Measurements from ENCODE around the gene PLEKHA8.
"Not testable (repeated sequence)": the region's sequence is repeated elsewhere in the genome, so short reads cannot be mapped to it uniquely, and the experiment has no call there.

The PLEKHA8 gene

GRCh38 chr7:30087371-30087770 is 59.2 kb downstream of the PLEKHA8 start:
- H3K4me1 ChIP-seq (ENCODE audit: insufficient read depth, low read length), result no peaks in the 10 kb centered on the region
- H3K36me3 ChIP-seq (ENCODE audit: insufficient read depth, low read length), result peaks cover 2% of the 10 kb centered on the region; the same call in 1 of the 2 replicates
- no peaks in the 10 kb centered on the region for H3K9me3 ChIP-seq (ENCODE audit: control insufficient read depth, insufficient read depth, low read length)

GRCh38 chr7:30088362-30088761 is 60.1 kb downstream of the PLEKHA8 start:
- Histone ChIP-seq H3K9me3 (ENCODE audit: control insufficient read depth, insufficient read depth, low read length) (no peaks in the 10 kb centered on the region), H3K36me3 (ENCODE audit: insufficient read depth, low read length) (peaks cover 2% of the 10 kb centered on the region; the same call in 1 of the 2 replicates), H3K4me1 (ENCODE audit: insufficient read depth, low read length) (no peaks in the 10 kb centered on the region), H3K9ac (ENCODE audit: low read depth, low read length) (no peak overlapping the region)

More at GRCh38 chr7:30087371-30087770, 59.2 kb downstream of the PLEKHA8 start:
- H3K9ac ChIP-seq (ENCODE audit: low read depth, low read length), result no peak overlapping the region

- Histone ChIP-seq H3K36me3 (ENCODE audit: insufficient read depth, low read length) (peaks cover 2% of the 10 kb centered on the region; the same call in 1 of the 2 replicates), H3K9ac (ENCODE audit: low read depth, low read length) (no peak overlapping the region), H3K9me3 (ENCODE audit: control insufficient read depth, insufficient read depth, low read length) (no peaks in the 10 kb centered on the region), H3K4me1 (ENCODE audit: insufficient read depth, low read length) (no peaks in the 10 kb centered on the region)
These were observed 61.9 kb downstream of the PLEKHA8 start for GRCh38 chr7:30090111-30090510.

GRCh38 chr7:30091491-30091912 is 63.3 kb downstream of the PLEKHA8 start:
- H3K4me1 ChIP-seq (ENCODE audit: insufficient read depth, low read length), result no peaks in the 10 kb centered on the region
- H3K9me3 ChIP-seq (ENCODE audit: control insufficient read depth, insufficient read depth, low read length), result no peaks in the 10 kb centered on the region
- H3K9ac ChIP-seq (ENCODE audit: low read depth, low read length), result no peak overlapping the region
- no peaks in the 10 kb centered on the region; the same call in 1 of the 2 replicates for H3K36me3 ChIP-seq (ENCODE audit: insufficient read depth, low read length)

GRCh38 chr7:30091987-30092386 is 63.8 kb downstream of the PLEKHA8 start:
- Histone ChIP-seq H3K9ac (ENCODE audit: low read depth, low read length) (no peak overlapping the region), H3K9me3 (ENCODE audit: control insufficient read depth, insufficient read depth, low read length) (no peaks in the 10 kb centered on the region)

GRCh38 chr7:30093420-30093952 is 65.3 kb downstream of the PLEKHA8 start:
- Histone ChIP-seq H3K4me1 (ENCODE audit: insufficient read depth, low read length) (no peaks in the 10 kb centered on the region), H3K9me3 (ENCODE audit: control insufficient read depth, insufficient read depth, low read length) (no peaks in the 10 kb centered on the region), H3K36me3 (ENCODE audit: insufficient read depth, low read length) (no peaks in the 10 kb centered on the region), H3K9ac (ENCODE audit: low read depth, low read length) (no peak overlapping the region)

More at GRCh38 chr7:30091987-30092386, 63.8 kb downstream of the PLEKHA8 start:
- H3K36me3 ChIP-seq (ENCODE audit: insufficient read depth, low read length), result no peaks in the 10 kb centered on the region
- no peaks in the 10 kb centered on the region for H3K4me1 ChIP-seq (ENCODE audit: insufficient read depth, low read length)

GRCh38 chr7:30098599-30098998 is 70.4 kb downstream of the PLEKHA8 start:
- H3K9me3 ChIP-seq (ENCODE audit: control insufficient read depth, insufficient read depth, low read length); H3K4me1 ChIP-seq (ENCODE audit: insufficient read depth, low read length); H3K36me3 ChIP-seq (ENCODE audit: insufficient read depth, low read length); H3K9ac ChIP-seq (ENCODE audit: low read depth, low read length): not testable (repeated sequence)

GRCh38 chr7:30102281-30102680 is 74.1 kb downstream of the PLEKHA8 start:
- H3K36me3 ChIP-seq (ENCODE audit: insufficient read depth, low read length), result no peaks in the 10 kb centered on the region; the same call in 1 of the 2 replicates
- no peaks in the 10 kb centered on the region; the same call in 1 of the 2 replicates for H3K9me3 ChIP-seq (ENCODE audit: control insufficient read depth, insufficient read depth, low read length)
- no peak overlapping the region for H3K9ac ChIP-seq (ENCODE audit: low read depth, low read length)
- no peaks in the 10 kb centered on the region for H3K4me1 ChIP-seq (ENCODE audit: insufficient read depth, low read length)

- no peaks in the 10 kb centered on the region for H3K4me1 ChIP-seq (ENCODE audit: insufficient read depth, low read length)
- no peaks in the 10 kb centered on the region; the same call in 1 of the 2 replicates for H3K36me3 ChIP-seq (ENCODE audit: insufficient read depth, low read length)
- no peaks in the 10 kb centered on the region; the same call in 1 of the 2 replicates for H3K9me3 ChIP-seq (ENCODE audit: control insufficient read depth, insufficient read depth, low read length)
These were observed 75.9 kb downstream of the PLEKHA8 start for GRCh38 chr7:30104157-30104556.

GRCh38 chr7:30112103-30112713 is 84.0 kb downstream of the PLEKHA8 start:
- Histone ChIP-seq H3K9me3 (ENCODE audit: control insufficient read depth, insufficient read depth, low read length) (no peaks in the 10 kb centered on the region), H3K9ac (ENCODE audit: low read depth, low read length) (no peak overlapping the region), H3K4me1 (ENCODE audit: insufficient read depth, low read length) (no peaks in the 10 kb centered on the region), H3K36me3 (ENCODE audit: insufficient read depth, low read length) (no peaks in the 10 kb centered on the region)

More at GRCh38 chr7:30104157-30104556, 75.9 kb downstream of the PLEKHA8 start:
- no peak overlapping the region for H3K9ac ChIP-seq (ENCODE audit: low read depth, low read length)

GRCh38 chr7:30113144-30113543 is 84.9 kb downstream of the PLEKHA8 start:
- no peaks in the 10 kb centered on the region for H3K36me3 ChIP-seq (ENCODE audit: insufficient read depth, low read length)
- no peaks in the 10 kb centered on the region for H3K9me3 ChIP-seq (ENCODE audit: control insufficient read depth, insufficient read depth, low read length)
- no peak overlapping the region for H3K9ac ChIP-seq (ENCODE audit: low read depth, low read length)
- no peaks in the 10 kb centered on the region for H3K4me1 ChIP-seq (ENCODE audit: insufficient read depth, low read length)

GRCh38 chr7:30114536-30115238 is 86.5 kb downstream of the PLEKHA8 start:
- no peaks in the 10 kb centered on the region for H3K36me3 ChIP-seq (ENCODE audit: insufficient read depth, low read length)
- no peaks in the 10 kb centered on the region for H3K4me1 ChIP-seq (ENCODE audit: insufficient read depth, low read length)
- no peak overlapping the region for H3K9ac ChIP-seq (ENCODE audit: low read depth, low read length)
- H3K9me3 ChIP-seq (ENCODE audit: control insufficient read depth, insufficient read depth, low read length), result no peaks in the 10 kb centered on the region

GRCh38 chr7:30115709-30116297 is 87.6 kb downstream of the PLEKHA8 start:
- Histone ChIP-seq H3K36me3 (ENCODE audit: insufficient read depth, low read length) (no peaks in the 10 kb centered on the region), H3K4me1 (ENCODE audit: insufficient read depth, low read length) (no peaks in the 10 kb centered on the region), H3K9ac (ENCODE audit: low read depth, low read length) (no peak overlapping the region), H3K9me3 (ENCODE audit: control insufficient read depth, insufficient read depth, low read length) (no peaks in the 10 kb centered on the region)

GRCh38 chr7:30116771-30117170 is 88.6 kb downstream of the PLEKHA8 start:
- Histone ChIP-seq H3K36me3 (ENCODE audit: insufficient read depth, low read length) (no peaks in the 10 kb centered on the region), H3K9ac (ENCODE audit: low read depth, low read length) (no peak overlapping the region), H3K4me1 (ENCODE audit: insufficient read depth, low read length) (no peaks in the 10 kb centered on the region), H3K9me3 (ENCODE audit: control insufficient read depth, insufficient read depth, low read length) (no peaks in the 10 kb centered on the region)

All from ES-I3 (cell line).